ENCODE data around the gene HPSE2.

DNA sequence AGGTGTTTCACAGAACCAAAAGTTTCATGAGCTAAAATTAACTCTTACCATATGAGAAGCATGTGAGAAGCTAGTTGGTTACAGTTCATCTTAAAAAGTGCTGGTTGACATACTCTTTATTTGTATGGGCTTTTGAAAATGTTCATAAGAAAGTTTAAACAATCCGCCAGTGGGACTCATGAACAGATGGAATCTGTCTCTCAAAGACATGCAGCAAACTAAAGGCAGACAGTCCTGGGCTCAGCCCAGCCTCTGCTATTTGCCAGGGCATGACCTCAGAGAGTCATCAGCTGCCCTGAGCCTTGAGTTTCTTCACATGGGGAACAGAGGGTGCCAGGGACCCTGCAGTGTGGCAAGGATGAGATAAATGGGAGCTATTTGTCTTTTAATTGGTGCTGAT, 823.9 kb downstream of the HPSE2 start:
- TF ChIP-seq POLR2A (IDR thresholded peaks at IDR 0.05) (no peak), EP300 (IDR thresholded peaks at IDR 0.05) (no peak), POLR2AphosphoS5 (IDR thresholded peaks at IDR 0.05) (no peak)
- TF ChIP-seq, protein P1, sequence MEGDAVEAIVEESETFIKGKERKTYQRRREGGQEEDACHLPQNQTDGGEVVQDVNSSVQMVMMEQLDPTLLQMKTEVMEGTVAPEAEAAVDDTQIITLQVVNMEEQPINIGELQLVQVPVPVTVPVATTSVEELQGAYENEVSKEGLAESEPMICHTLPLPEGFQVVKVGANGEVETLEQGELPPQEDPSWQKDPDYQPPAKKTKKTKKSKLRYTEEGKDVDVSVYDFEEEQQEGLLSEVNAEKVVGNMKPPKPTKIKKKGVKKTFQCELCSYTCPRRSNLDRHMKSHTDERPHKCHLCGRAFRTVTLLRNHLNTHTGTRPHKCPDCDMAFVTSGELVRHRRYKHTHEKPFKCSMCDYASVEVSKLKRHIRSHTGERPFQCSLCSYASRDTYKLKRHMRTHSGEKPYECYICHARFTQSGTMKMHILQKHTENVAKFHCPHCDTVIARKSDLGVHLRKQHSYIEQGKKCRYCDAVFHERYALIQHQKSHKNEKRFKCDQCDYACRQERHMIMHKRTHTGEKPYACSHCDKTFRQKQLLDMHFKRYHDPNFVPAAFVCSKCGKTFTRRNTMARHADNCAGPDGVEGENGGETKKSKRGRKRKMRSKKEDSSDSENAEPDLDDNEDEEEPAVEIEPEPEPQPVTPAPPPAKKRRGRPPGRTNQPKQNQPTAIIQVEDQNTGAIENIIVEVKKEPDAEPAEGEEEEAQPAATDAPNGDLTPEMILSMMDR (IDR thresholded peaks at IDR 0.05): no peak

All from sigmoid colon (tissue), 4 donors.